Thymus (tissue), 11 donors: Measurements from ENCODE around the gene FJX1. TPM values are rescaled to one million over a fixed set of nuclear protein-coding genes. Genes with fewer than 3 reads are reported as not detected.

Experiments
- DNase-seq, 9 donors: peaks; one replicate each; pipeline ENCODE4 v3.0.0-alpha.2; 2013; ENCODE audit warnings: low spot score in 9 of 9, low read depth in 6 of 9, missing footprints in 1 of 9
- H3K27ac ChIP-seq, 2 donors: one replicate each; pipeline ENCODE4 v1.5.1; 2013; ENCODE audit warnings: control low read depth in 1 of 2, low read depth in 1 of 2, low read length in 1 of 2, mild to moderate bottlenecking in 1 of 2, moderate library complexity in 1 of 2
- H3K27me3 ChIP-seq, 2 donors: one replicate each; pipeline ENCODE4 v1.5.1; 2013; ENCODE audit warnings: low read length in 1 of 2; ENCODE audit not compliant: control insufficient read depth in 2 of 2, insufficient read depth in 1 of 2
- H3K36me3 ChIP-seq, 2 donors: one replicate each; pipeline ENCODE4 v1.5.1; 2013; ENCODE audit warnings: low read length in 1 of 2, mild to moderate bottlenecking in 1 of 2, moderate library complexity in 1 of 2; ENCODE audit not compliant: control insufficient read depth in 2 of 2, insufficient read depth in 2 of 2
- H3K4me1 ChIP-seq, 2 donors: one replicate each; pipeline ENCODE4 v1.5.1; 2013; ENCODE audit warnings: low read length in 2 of 2; ENCODE audit not compliant: control insufficient read depth in 2 of 2, insufficient read depth in 2 of 2
- H3K4me3 ChIP-seq, 2 donors: one replicate each; pipeline ENCODE4 v1.5.1; 2013; ENCODE audit warnings: low read length in 2 of 2, control low read depth in 1 of 2, mild to moderate bottlenecking in 1 of 2
- H3K9me3 ChIP-seq, 2 donors: one replicate each; pipeline ENCODE4 v1.5.1; 2013; ENCODE audit warnings: low read length in 1 of 2, mild to moderate bottlenecking in 1 of 2; ENCODE audit not compliant: control insufficient read depth in 2 of 2, insufficient read depth in 1 of 2
- WGBS: extraction: QIAGEN DNeasy Blood & Tissue Kit; methylation state at CpG from one replicate; pipeline ENCODE4 v1.1.7; 2013; 5-methylcytosine and 5-hydroxymethylcytosine counted together
- polyA plus RNA-seq: library from polyadenylated mRNA; stranded (reverse); fragments of 200-250 nt; gene quantifications from one replicate; pipeline ENCODE4 v1.2.3, GENCODE V29; 2013
- total RNA-seq: library from RNA; stranded (reverse); fragments of 120-200 nt; gene quantifications from one replicate; pipeline ENCODE4 v1.2.4, GENCODE V29; 2013
- donor health status: healthy.

FJX1 gene
- total and polyA plus RNA-seq, 2 donors: 3.8 to 4.2 TPM

GRCh38 chr11:35633827-35634423, 15.7 kb downstream of the FJX1 start:
- Histone ChIP-seq H3K27me3 (peaks cover 0 to 2% of the 10 kb centered on the region in 2 donors), H3K9me3 (no peaks in the 10 kb centered on the region), H3K27ac (no peak overlapping the region), H3K4me3 (no peak overlapping the region), H3K36me3 (no peaks in the 10 kb centered on the region), H3K4me1 (no peaks in the 10 kb centered on the region)
- DNase-seq: no peak
- 55% methylated on average over 4 of the region's 4 CpGs for WGBS

GRCh38 chr11:35635933-35636332, 17.7 kb downstream of the FJX1 start:
- 90% methylated on average over 6 of the region's 6 CpGs for WGBS
- H3K27me3 ChIP-seq: peaks cover 0 to 2% of the 10 kb centered on the region in 2 donors
- H3K9me3 ChIP-seq: no peaks in the 10 kb centered on the region
- no peaks in the 10 kb centered on the region for H3K4me1 ChIP-seq
- no peaks in the 10 kb centered on the region for H3K36me3 ChIP-seq
- H3K4me3 ChIP-seq: no peak overlapping the region
- no peak for DNase-seq
- no peak overlapping the region for H3K27ac ChIP-seq

- Histone ChIP-seq H3K27me3 (peaks cover 0 to 2% of the 10 kb centered on the region in 2 donors), H3K36me3 (no peaks in the 10 kb centered on the region), H3K27ac (no peak overlapping the region), H3K4me3 (no peak overlapping the region), H3K9me3 (no peaks in the 10 kb centered on the region), H3K4me1 (no peaks in the 10 kb centered on the region)
- DNase-seq: no peak
- WGBS: 94% methylated on average over 9 of the region's 9 CpGs
These were observed 21.4 kb downstream of the FJX1 start for GRCh38 chr11:35639591-35640179.

- H3K27me3 ChIP-seq: peaks cover 0 to 2% of the 10 kb centered on the region in 2 donors
- H3K36me3 ChIP-seq: no peaks in the 10 kb centered on the region
- H3K4me3 ChIP-seq: no peak overlapping the region
- H3K4me1 ChIP-seq: no peaks in the 10 kb centered on the region
- 86% methylated on average over 6 of the region's 6 CpGs for WGBS
- H3K27ac ChIP-seq: no peak overlapping the region
- DNase-seq: no peak
- no peaks in the 10 kb centered on the region for H3K9me3 ChIP-seq
These were observed 23.1 kb downstream of the FJX1 start for GRCh38 chr11:35641171-35641897.

GRCh38 chr11:35641964-35642363, 23.7 kb downstream of the FJX1 start:
- Histone ChIP-seq H3K9me3 (no peaks in the 10 kb centered on the region), H3K27me3 (peaks cover 0 to 2% of the 10 kb centered on the region in 2 donors), H3K27ac (no peak overlapping the region), H3K4me3 (no peak overlapping the region), H3K4me1 (no peaks in the 10 kb centered on the region), H3K36me3 (no peaks in the 10 kb centered on the region)
- DNase-seq: no peak
- WGBS: 80% methylated on average over 3 of the region's 3 CpGs

GRCh38 chr11:35647421-35648093, 29.3 kb downstream of the FJX1 start:
- DNase-seq: no peak
- Histone ChIP-seq H3K27ac (no peak overlapping the region), H3K27me3 (no peaks in the 10 kb centered on the region), H3K9me3 (no peaks in the 10 kb centered on the region), H3K4me1 (no peaks in the 10 kb centered on the region), H3K4me3 (no peak overlapping the region), H3K36me3 (no peaks in the 10 kb centered on the region)
- WGBS: 89% methylated on average over 8 of the region's 8 CpGs

- WGBS: 91% methylated on average over 1 of the region's 1 CpG
- Histone ChIP-seq H3K27ac (no peak overlapping the region), H3K27me3 (peaks cover 0 to 2% of the 10 kb centered on the region in 2 donors), H3K36me3 (no peaks in the 10 kb centered on the region), H3K4me1 (no peaks in the 10 kb centered on the region), H3K9me3 (no peaks in the 10 kb centered on the region), H3K4me3 (no peak overlapping the region)
- DNase-seq: no peak
These were observed 31.7 kb downstream of the FJX1 start for GRCh38 chr11:35650006-35650405.

GRCh38 chr11:35650467-35650866, 32.2 kb downstream of the FJX1 start:
- Histone ChIP-seq H3K4me1 (no peaks in the 10 kb centered on the region), H3K27ac (no peak overlapping the region), H3K9me3 (no peaks in the 10 kb centered on the region), H3K4me3 (no peak overlapping the region), H3K27me3 (peaks cover 0 to 2% of the 10 kb centered on the region in 2 donors), H3K36me3 (no peaks in the 10 kb centered on the region)
- DNase-seq: no peak
- WGBS: 96% methylated on average over 4 of the region's 4 CpGs

GRCh38 chr11:35651263-35651662, 33.0 kb downstream of the FJX1 start:
- WGBS: 97% methylated on average over 3 of the region's 3 CpGs
- no peaks in the 10 kb centered on the region for H3K4me1 ChIP-seq
- DNase-seq: no peak
- H3K9me3 ChIP-seq: no peaks in the 10 kb centered on the region
- H3K36me3 ChIP-seq: no peaks in the 10 kb centered on the region
- H3K27me3 ChIP-seq: peaks cover 3 to 5% of the 10 kb centered on the region in 2 donors
- no peak overlapping the region for H3K27ac ChIP-seq
- no peak overlapping the region for H3K4me3 ChIP-seq
